ENCODE data around the gene ZC2HC1B. TPM values are rescaled to one million over a fixed set of nuclear protein-coding genes. Genes with fewer than 3 reads are reported as not detected.

The ZC2HC1B gene
- total and polyA plus RNA-seq, 9 of the 15 experiments (the other 6 are each of a cell fraction or from before 2014, with no cell fraction given) = not detected

DNA sequence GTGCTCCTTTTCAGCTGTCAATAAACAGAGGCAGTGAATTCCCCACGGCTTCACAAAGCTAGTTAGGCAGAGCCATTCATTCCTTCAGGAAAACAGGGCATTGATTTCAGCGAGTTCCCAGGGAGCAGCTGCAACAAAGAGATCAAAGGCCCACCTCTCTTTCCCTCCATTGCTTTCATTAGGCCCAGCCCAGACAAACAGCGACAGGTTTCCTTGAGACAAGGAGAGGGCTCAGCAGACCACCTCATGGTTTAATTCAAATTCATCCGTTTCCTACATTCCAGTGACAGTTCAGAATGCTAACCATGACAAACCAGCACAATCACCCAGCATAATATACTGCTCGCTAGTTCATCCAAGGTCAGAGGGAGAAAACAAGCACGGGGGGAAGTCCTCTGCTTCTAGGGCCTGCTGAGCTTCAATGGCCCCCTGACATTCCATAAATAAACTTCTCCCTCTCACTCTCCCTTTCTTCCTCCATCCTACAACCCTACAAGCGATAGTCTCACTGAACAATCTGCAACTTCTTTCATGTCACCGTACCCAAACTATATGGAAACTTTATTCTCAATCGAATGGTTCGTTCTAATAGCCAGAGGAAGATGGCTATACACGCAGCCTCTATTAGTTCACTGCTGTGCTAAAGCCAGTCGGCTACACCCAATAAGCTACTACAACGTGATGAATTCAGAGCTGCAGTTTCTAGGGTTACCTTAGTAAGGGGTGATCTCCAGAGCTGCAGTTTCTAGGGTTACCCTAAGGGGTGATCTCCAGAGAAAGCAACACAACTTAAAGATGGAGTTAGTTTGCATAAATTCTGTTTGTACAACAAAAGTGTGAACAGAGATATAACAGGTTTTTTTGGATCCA lies 109.1 kb downstream of the ZC2HC1B start:
- in situ Hi-C loops (cut with MboI) = no loop called here
- H3K36me3 ChIP-seq (ENCODE audit: control insufficient read depth, insufficient read depth, low read length) = no peaks in the 10 kb centered on the region
- ChIA-PET CTCF (ENCODE audit: low intra/inter-chr PET ratio) (no interaction called here), POLR2A (interaction anchor here (0.8 to 1.9 kb wide), 2 partner anchors 9 to 101 kb away, joined by 3 to 6 read pairs; no protein-coding TSS in a partner anchor)
- peaks cover 5 to 38% of the 10 kb centered on the region in 2 experiments for H3K4me1 ChIP-seq (replicated peaks in 1 of 2; ENCODE audit: control insufficient read depth in 2 of 2, insufficient read depth in 2 of 2, low read length in 2 of 2)
- H3K9me3 ChIP-seq (replicated peaks; ENCODE audit: control insufficient read depth, insufficient read depth, low read depth, low read length) = no peaks in the 10 kb centered on the region
- no peaks in the 10 kb centered on the region for H3K79me2 ChIP-seq (ENCODE audit: control insufficient read depth, insufficient read depth, low read length)
- ATAC-seq (peak; percentile 37), FAIRE-seq (no peak), DNase-seq (ENCODE audit: extremely low read depth in 1 of 4, low spot score in 3 of 4) (no peak)
- H3K9ac ChIP-seq (ENCODE audit: insufficient read depth in 1 of 2, low read depth in 2 of 2, low read length in 2 of 2) = no peak overlapping the region; a peak in 1 of 4 replicates
- H3K4me2 ChIP-seq (ENCODE audit: insufficient read depth, low read length) = no peak overlapping the region
- WGBS (ENCODE audit: insufficient coverage, low coverage, missing lambda C conversion rate) = 35% methylated on average over 13 of the region's 13 CpGs
- peak overlapping the region; percentile 13 for H2AFZ ChIP-seq (ENCODE audit: low read depth, low read length)
- H3K9me1 ChIP-seq (ENCODE audit: control insufficient read depth, insufficient read depth, low read length) = no peaks in the 10 kb centered on the region
- no peaks in the 10 kb centered on the region for H3K27me3 ChIP-seq (ENCODE audit: control insufficient read depth in 2 of 2, insufficient read depth in 2 of 2, low read length in 2 of 2)
- no peak overlapping the region for H3K27ac ChIP-seq (ENCODE audit: extremely low read depth, low read depth, low read length)
- no TSS peak for BruUV-seq (replicated peaks)
- no peak overlapping the region for H3K4me3 ChIP-seq
- H4K20me1 ChIP-seq (replicated peaks; ENCODE audit: control insufficient read depth, insufficient read depth, low read length) = no peaks in the 10 kb centered on the region
- intact Hi-C loops (cut with micrococcal nuclease) = no loop called here
- TF ChIP-seq, protein P1, sequence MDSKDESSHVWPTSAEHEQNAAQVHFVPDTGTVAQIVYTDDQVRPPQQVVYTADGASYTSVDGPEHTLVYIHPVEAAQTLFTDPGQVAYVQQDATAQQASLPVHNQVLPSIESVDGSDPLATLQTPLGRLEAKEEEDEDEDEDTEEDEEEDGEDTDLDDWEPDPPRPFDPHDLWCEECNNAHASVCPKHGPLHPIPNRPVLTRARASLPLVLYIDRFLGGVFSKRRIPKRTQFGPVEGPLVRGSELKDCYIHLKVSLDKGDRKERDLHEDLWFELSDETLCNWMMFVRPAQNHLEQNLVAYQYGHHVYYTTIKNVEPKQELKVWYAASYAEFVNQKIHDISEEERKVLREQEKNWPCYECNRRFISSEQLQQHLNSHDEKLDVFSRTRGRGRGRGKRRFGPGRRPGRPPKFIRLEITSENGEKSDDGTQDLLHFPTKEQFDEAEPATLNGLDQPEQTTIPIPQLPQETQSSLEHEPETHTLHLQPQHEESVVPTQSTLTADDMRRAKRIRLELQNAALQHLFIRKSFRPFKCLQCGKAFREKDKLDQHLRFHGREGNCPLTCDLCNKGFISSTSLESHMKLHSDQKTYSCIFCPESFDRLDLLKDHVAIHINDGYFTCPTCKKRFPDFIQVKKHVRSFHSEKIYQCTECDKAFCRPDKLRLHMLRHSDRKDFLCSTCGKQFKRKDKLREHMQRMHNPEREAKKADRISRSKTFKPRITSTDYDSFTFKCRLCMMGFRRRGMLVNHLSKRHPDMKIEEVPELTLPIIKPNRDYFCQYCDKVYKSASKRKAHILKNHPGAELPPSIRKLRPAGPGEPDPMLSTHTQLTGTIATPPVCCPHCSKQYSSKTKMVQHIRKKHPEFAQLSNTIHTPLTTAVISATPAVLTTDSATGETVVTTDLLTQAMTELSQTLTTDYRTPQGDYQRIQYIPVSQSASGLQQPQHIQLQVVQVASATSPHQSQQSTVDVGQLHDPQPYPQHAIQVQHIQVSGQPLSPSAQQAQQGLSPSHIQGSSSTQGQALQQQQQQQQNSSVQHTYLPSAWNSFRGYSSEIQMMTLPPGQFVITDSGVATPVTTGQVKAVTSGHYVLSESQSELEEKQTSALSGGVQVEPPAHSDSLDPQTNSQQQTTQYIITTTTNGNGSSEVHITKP (IDR thresholded peaks at IDR 0.05; ENCODE audit: partially characterized antibody) = peak; percentile 92
- TF ChIP-seq ELF4 (CRISPR knock-in tag; IDR thresholded peaks at IDR 0.05) (0 out of 2 replicates have a peak, but pooled peaks have one; percentile 35), RBM25 (IDR thresholded peaks at IDR 0.05; ENCODE audit: low read depth, low read length, severe bottlenecking) (peak; percentile 76), FOXJ3 (CRISPR knock-in tag; IDR thresholded peaks at IDR 0.05) (no peak), PTBP1 (IDR thresholded peaks at IDR 0.05; ENCODE audit: low read depth, low read length) (peak; percentile 97), MIER1 (IDR thresholded peaks at IDR 0.05; ENCODE audit: low read depth) (peak; percentile 98)

Data from K562 (cell line).